AG09309 (cell line): ENCODE data around the gene VOPP1.

Source experiments
- DNase-seq: peaks from one replicate; pipeline ENCODE4 v3.0.0-alpha.2; 2010; ENCODE audit warnings: low read depth
- H3K4me3 ChIP-seq: 2 replicates; pipeline ENCODE4 v1.5.1; 2011; ENCODE audit warnings: mild to moderate bottlenecking, low read depth, low read length, moderate library complexity; ENCODE audit not compliant: control insufficient read depth
- TF ChIP-seq, protein P1 (sequence below): IDR thresholded peaks from 2 replicates; pipeline ENCODE4 v1.5.1; 2011; ENCODE audit warnings: mild to moderate bottlenecking, low read depth, low read length, inconsistent platforms; ENCODE audit not compliant: insufficient read depth, control insufficient read depth; ENCODE audit errors: missing control alignments

VOPP1 gene

DNA sequence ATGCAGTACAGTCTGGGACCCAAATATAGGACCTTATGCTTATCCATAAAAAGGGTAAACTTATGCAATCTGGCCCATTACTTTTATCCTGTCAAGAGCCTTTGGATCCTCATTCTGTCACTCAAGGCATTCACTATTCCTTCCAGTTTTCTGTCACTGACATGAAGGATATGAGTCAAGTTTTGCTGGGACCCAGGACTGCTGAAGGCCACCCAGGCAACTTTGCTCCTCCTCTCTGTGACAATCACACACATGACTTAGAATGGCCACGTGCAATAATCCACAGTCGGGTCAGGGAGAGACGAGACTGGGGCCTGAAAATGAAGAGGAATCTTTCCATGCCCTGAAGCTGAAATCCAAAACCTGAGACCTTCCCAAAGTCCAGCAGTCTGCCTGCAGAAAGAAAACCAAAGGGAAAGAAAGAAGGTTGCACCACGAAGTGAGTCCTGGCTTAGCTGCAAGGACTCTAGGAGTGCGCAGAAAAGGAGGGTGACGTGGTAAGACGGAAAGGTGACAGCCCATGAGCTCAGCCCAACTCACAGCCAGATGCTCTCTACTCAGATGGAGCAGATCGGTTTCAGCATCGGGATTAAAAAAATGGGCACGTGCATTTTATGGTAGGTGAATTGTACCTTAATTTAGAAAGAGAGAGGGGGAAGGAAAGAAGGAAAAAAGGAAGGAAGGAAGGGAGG is 67.2 kb downstream of the VOPP1 start:
- H3K4me3 ChIP-seq: no peak overlapping the region
- DNase-seq: no peak
- TF ChIP-seq, protein P1, sequence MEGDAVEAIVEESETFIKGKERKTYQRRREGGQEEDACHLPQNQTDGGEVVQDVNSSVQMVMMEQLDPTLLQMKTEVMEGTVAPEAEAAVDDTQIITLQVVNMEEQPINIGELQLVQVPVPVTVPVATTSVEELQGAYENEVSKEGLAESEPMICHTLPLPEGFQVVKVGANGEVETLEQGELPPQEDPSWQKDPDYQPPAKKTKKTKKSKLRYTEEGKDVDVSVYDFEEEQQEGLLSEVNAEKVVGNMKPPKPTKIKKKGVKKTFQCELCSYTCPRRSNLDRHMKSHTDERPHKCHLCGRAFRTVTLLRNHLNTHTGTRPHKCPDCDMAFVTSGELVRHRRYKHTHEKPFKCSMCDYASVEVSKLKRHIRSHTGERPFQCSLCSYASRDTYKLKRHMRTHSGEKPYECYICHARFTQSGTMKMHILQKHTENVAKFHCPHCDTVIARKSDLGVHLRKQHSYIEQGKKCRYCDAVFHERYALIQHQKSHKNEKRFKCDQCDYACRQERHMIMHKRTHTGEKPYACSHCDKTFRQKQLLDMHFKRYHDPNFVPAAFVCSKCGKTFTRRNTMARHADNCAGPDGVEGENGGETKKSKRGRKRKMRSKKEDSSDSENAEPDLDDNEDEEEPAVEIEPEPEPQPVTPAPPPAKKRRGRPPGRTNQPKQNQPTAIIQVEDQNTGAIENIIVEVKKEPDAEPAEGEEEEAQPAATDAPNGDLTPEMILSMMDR: no peak

DNA sequence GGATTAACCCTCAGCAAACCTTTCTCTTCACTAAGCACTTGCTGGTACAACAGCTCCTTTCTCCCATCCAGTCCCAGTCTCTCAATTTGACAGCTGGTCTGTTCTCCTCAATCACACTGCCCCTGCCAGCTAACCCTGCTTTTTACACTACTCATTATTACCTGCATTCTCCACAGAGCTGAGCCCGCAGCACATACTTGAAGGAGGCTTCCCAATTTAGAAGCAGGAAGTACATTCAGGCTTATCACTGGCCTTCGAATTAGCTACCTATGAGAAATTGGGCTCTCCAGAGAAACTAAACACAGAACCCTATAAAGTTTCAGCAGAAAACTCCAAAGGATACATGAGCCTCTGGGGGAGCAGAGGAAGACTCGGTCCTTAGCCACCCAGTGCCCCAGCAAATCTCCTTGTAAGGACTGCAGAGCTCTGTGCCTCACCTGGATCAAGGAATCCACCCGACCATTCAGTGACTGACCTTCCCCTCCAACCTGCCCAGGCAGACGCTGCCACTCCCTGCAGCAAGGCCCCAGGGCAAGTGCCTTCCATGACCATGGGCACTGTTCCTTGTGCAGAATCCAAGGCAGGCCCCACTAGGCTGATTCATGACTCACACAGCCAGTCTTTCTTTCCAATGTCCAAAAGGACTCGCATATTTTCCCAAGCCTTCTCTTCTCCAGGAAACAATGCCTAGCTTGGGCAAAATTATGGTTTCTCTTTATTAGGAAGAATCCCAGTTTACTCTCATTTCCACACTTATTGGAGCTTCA is 68.0 kb downstream of the VOPP1 start:
- H3K4me3 ChIP-seq: no peak overlapping the region
- no peak for DNase-seq

DNA sequence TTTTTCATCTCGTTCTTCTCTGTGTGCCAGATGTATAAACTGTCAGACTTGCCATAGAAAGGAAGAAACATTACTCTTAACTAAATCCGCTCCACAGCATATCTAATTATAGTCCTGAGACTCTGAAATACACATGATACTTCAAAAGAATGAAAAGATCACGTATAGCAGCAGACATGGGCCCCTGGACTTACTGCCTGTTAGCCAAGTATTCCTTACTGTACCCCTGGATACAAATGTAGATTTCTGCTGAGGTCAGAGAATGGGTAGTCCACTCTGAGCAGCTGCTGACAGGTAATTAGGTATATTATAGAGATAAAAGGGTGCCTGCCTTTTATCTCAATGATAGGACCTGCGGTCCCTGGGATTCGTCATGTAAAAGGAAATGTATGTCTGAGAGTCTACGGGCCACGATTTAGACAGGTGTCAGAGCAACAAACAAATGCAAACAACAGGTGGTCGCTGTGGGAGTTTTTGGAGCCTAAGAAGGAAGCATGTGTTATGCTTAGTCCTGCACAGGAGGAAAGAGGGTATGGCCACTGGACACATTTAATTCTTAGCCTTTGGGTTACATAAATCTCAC is 69.4 kb downstream of the VOPP1 start:
- TF ChIP-seq, protein P1: no peak
- DNase-seq: no peak
- no peak overlapping the region for H3K4me3 ChIP-seq

More for the DNA sequence above, 68.0 kb downstream of the VOPP1 start:
- TF ChIP-seq, protein P1: no peak

GRCh38 chr7:55502124-55502857 is 70.0 kb downstream of the VOPP1 start:
- no peak for DNase-seq
- TF ChIP-seq, protein P1: no peak
- no peak overlapping the region for H3K4me3 ChIP-seq

- no peak for DNase-seq
- TF ChIP-seq, protein P1: no peak
- H3K4me3 ChIP-seq: no peak overlapping the region
These were observed 70.7 kb downstream of the VOPP1 start for GRCh38 chr7:55501611-55502010.

DNA sequence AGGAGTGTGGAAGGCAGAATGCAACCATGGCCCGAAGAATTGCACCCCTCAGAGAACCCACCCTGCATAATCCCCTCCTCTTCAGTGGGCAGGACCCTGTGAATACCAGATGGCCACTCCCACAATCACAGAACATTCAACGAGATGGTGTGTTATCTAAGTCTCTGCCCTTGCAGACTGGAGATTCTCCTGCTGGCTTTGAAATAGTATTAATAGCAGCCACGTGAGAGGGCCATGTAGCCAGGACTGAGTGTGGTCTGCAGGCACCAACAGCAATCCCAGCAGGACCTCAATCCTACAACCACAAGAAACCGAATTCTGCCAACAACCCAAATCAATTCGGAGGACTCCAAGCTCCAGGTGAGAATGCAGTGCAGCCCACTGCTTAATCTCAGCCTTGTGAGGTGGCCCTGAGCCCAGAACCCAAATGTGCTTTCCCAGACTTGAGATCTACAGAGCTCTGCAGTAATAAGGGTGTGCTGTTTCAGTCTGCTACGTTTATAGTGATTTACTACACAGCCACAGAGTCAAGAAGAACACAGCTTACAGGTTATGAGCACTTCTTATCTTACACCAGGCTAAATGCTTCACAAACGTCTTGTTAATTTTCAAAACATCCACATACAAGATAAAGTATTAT is 72.1 kb downstream of the VOPP1 start:
- TF ChIP-seq, protein P1: no peak
- no peak for DNase-seq
- no peak overlapping the region for H3K4me3 ChIP-seq
